DMS53 (cell line): ENCODE data around the gene SLC9A9.
"Not testable (repeated sequence)": the region's sequence is repeated elsewhere in the genome, so short reads cannot be mapped to it uniquely, and the experiment has no call there.

Experiments
- DNase-seq: peaks from one replicate; lab custom pipeline; 2025; lab: John Stamatoyannopoulos, UW

The SLC9A9 gene

DNA sequence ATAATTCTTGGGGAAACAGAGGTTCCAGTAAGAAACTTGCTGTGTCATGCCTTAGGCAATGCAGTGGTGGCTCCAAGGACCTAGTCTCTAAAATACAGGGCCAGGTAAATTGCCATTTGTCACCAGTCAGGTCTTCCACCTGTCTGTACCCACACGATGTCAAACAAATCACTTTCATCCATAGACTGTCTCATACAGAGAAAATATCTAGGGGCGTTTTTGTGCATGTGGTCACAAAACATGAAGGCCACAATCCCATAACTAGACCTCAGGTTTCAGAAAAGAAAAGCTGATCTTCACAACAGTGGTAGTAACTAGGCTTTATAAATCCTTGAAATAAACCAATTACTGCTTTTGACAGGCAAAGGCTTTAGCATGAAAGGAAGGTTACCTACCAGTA lies 92.3 kb downstream of the SLC9A9 start:
- no peak for DNase-seq

- DNase-seq, result no peak
Measured at GRCh38 chr3:143754090-143754489, 94.2 kb downstream of the SLC9A9 start.

- no peak for DNase-seq
Measured at GRCh38 chr3:143753456-143753855, 94.8 kb downstream of the SLC9A9 start.

GRCh38 chr3:143753006-143753405 lies 95.3 kb downstream of the SLC9A9 start:
- DNase-seq, result no peak

GRCh38 chr3:143751643-143752178 lies 96.6 kb downstream of the SLC9A9 start:
- DNase-seq, result peak; percentile 24

GRCh38 chr3:143750841-143751240 lies 97.4 kb downstream of the SLC9A9 start:
- peak; percentile 71 for DNase-seq

GRCh38 chr3:143749926-143750325 lies 98.3 kb downstream of the SLC9A9 start:
- DNase-seq, result no peak

DNA sequence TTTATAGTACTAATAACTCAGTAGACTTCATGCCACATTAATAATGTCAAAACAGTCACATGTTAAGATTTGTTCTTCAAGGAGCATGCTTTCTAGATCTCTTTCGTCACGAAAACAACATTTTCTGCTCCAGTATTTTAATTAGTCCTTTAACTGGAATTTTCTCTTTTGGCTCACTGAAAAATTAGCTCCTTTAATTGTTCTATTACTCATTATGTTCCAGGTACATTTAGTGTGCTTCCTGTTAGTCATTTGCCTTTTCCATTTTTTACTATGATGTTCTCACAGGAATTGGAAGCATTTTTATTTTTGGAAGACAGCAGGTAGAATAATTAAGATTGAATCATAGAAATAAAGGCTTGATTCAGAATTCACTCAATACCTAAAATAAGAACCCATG lies 111.2 kb downstream of the SLC9A9 start:
- no peak for DNase-seq

GRCh38 chr3:143736205-143736997 lies 111.9 kb downstream of the SLC9A9 start:
- peak; percentile 84 for DNase-seq

- DNase-seq, result peak; percentile 97
Measured at GRCh38 chr3:143731776-143732175, 116.5 kb downstream of the SLC9A9 start.

GRCh38 chr3:143731320-143731719 lies 116.9 kb downstream of the SLC9A9 start:
- peak; percentile 72 for DNase-seq

DNA sequence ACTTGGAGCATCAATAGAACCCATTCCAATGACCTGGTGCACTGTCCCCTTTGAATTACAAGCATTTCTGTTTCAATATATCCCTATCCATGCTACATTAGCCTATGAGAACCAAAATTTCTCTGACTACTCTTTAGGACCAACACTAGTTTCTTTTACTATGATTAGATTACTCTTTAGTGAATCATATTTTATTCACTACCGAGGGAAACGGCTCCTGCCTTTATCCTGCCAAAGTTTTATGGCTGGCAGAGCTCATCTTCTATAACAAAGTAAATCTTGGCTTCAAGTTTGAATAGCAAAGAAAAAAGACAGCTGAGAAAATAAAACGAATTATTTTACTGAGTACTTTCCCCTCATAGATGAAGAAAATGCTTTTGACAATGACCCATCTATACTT lies 120.9 kb downstream of the SLC9A9 start:
- no peak for DNase-seq

DNA sequence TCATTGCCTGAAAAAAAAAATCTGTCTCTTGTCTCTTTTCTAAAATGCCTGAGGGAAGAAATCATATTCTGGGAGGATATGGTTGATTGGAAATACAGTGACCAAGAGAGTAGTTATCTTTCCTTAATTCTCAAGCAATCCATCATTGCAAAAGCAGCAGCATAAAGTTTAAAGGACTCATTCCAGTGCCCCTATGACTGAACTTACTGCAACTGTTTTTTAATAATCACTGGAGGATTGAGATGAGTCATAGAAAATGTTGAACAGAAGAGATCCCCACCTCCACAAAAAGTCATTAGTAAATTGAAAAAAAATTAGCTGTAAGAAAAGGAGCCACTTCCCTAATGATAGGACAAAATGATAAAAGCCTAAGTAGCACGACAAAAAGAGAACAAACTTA lies 121.5 kb downstream of the SLC9A9 start:
- DNase-seq, result no peak

- DNase-seq, result no peak
Measured at GRCh38 chr3:143720381-143720780, 127.9 kb downstream of the SLC9A9 start.

- peak; percentile 84 for DNase-seq
Measured at GRCh38 chr3:143718463-143718862, 129.8 kb downstream of the SLC9A9 start.

- DNase-seq, result no peak
Measured at GRCh38 chr3:143716731-143717130, 131.5 kb downstream of the SLC9A9 start.

GRCh38 chr3:143712522-143712921 lies 135.7 kb downstream of the SLC9A9 start:
- no peak for DNase-seq

- peak; percentile 31 for DNase-seq
Measured at GRCh38 chr3:143707848-143708247, 140.4 kb downstream of the SLC9A9 start.

GRCh38 chr3:143700431-143700975 lies 147.8 kb downstream of the SLC9A9 start:
- no peak for DNase-seq

- no peak for DNase-seq
Measured at GRCh38 chr3:143699424-143699823, 148.8 kb downstream of the SLC9A9 start.

DNA sequence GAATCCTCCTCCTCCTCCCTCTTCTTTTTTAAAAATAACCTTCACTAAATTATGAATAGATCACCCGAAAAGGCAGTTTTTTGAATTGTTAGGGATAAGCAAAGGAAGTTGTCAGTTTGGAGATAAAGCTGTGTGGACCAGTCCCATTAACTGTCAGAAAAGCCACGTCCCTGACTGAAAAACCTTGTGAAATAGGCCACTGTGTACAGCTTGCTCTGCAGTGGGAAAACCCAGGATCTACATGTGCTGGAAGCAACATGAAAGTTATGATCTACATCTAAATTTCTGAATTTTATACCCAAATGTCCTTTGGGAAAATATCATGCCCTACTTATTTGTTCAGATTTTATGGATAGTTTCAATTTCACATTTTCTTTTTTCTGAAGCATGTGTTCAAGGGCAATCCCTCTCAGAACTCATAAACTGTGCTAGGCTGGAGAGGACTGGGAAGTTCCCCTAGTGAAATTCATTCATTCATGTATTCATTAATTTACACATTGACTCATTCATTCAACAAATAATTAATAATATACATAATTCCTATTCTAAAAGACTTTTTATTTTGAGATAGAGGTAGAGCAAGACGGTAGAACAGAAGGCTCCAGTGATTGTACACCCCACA lies 149.5 kb downstream of the SLC9A9 start:
- no peak for DNase-seq

DNA sequence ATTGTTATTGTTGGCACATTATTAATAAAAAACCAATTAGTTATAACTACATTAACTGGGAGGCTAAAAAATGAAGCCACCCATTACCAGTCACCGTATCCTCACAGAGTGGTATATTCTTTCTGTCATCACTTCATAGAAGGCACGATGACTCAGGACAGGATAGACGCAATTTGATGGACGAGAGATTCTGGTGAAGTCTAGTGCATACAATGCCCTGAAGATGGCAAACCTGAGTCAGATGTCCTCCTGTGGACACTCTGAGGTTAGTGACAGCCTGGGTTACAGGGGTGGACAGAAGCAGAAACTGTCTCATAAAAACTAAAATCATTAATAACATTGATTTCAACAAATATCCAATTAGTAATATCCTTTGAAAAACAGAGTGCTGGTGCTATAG lies 150.3 kb downstream of the SLC9A9 start:
- DNase-seq, result peak; percentile 83

DNA sequence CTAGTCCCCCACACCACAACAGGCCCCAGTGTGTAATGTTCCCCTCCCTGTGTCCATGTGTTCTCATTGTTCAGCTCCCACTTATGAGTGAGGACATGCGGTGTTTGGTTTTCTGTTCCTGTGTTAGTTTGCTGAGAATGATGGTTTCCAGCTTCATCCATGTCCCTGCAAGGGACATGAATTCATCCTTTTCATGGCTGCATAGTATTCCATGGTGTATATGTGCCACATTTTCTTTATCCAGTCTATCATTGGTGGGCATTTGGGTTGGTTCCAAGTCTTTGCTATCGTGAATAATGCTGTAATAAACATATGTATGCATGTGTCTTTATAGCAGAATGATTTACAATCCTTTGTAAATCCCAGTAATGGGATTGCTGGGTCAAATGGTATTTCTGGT lies 152.9 kb downstream of the SLC9A9 start:
- DNase-seq, result not testable (repeated sequence)
